Sigmoid colon (tissue), 4 donors: Measurements from ENCODE around the gene SULT4A1.

Experiments used
- CTCF ChIP-seq, 4 experiments: fragments of 450-650 bp in 3 of 4; fragments of 200-600 bp in 1 of 4; IDR thresholded peaks; one replicate each; pipeline ENCODE4 v1.5.1; 2016 to 2019; ENCODE audit warnings: antibody characterized with exemption in 4 of 4, mild to moderate bottlenecking in 3 of 4, moderate library complexity in 2 of 4
- EP300 ChIP-seq, 4 donors: sonication (generic); formaldehyde crosslinking; IDR thresholded peaks; one replicate each; pipeline ENCODE4 v1.6.1; 2017; ENCODE audit warnings: antibody characterized with exemption in 4 of 4
- POLR2A ChIP-seq, 2 donors: fragments of 450-650 bp; IDR thresholded peaks; one replicate each; pipeline ENCODE4 v1.6.1; 2016; ENCODE audit warnings: antibody characterized with exemption in 2 of 2, mild to moderate bottlenecking in 2 of 2, moderate library complexity in 2 of 2

- no peak for TF ChIP-seq CTCF (IDR thresholded peaks at IDR 0.05)
- TF ChIP-seq POLR2A (IDR thresholded peaks at IDR 0.05) = no peak
- TF ChIP-seq EP300 (IDR thresholded peaks at IDR 0.05) = no peak
Measured at GRCh38 chr22:43862882-43863202, 529 bp upstream of the SULT4A1 start.
